ENCODE results near the gene MYOM1.

Gene MYOM1

GRCh38 chr18:3219631-3220335 lies at the start of gene MYOM1:
MYOM1 (minus strand) TSS chr18:3219968; CDS start chr18:3215223, 4,745 bp downstream.
- no peak for TF ChIP-seq CTCF (IDR thresholded peaks at IDR 0.05)

- no peak for TF ChIP-seq CTCF (IDR thresholded peaks at IDR 0.05)
These were observed 49.6 kb upstream of the MYOM1 start for GRCh38 chr18:3269241-3269913.

GRCh38 chr18:3268306-3268705 lies 48.5 kb upstream of the MYOM1 start:
- TF ChIP-seq CTCF (IDR thresholded peaks at IDR 0.05): no peak

- no peak for TF ChIP-seq CTCF (IDR thresholded peaks at IDR 0.05)
These were observed 46.4 kb upstream of the MYOM1 start for GRCh38 chr18:3266062-3266608.

GRCh38 chr18:3265564-3266033 lies 45.8 kb upstream of the MYOM1 start:
- TF ChIP-seq CTCF (IDR thresholded peaks at IDR 0.05): no peak

- no peak for TF ChIP-seq CTCF (IDR thresholded peaks at IDR 0.05)
These were observed 44.6 kb upstream of the MYOM1 start for GRCh38 chr18:3264362-3264761.

GRCh38 chr18:3263132-3263700 lies 43.4 kb upstream of the MYOM1 start:
- TF ChIP-seq CTCF (IDR thresholded peaks at IDR 0.05): no peak

Measured in LNCAP (cell line).